ENCODE results near the gene KAZALD1.

DNA sequence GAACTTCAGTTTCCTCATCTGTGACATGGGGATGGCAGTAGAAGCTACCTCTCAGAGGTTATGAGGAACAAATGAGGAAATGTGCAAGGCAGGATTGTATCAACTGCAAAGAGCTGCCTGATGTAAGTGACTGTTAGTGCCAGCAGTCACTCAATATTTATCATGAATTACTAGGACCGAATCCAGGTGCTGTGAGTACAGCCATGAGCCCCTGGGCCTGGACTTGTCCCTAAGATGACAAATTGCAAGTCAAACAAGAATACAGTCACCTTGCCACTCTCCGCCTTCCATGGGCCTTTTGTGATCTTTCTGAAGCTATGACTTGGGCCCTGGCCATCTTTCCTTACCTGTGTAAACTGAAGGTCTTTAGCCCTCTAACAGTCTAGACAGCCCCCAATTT, 41.6 kb downstream of the KAZALD1 start:
- TF ChIP-seq, protein P1, sequence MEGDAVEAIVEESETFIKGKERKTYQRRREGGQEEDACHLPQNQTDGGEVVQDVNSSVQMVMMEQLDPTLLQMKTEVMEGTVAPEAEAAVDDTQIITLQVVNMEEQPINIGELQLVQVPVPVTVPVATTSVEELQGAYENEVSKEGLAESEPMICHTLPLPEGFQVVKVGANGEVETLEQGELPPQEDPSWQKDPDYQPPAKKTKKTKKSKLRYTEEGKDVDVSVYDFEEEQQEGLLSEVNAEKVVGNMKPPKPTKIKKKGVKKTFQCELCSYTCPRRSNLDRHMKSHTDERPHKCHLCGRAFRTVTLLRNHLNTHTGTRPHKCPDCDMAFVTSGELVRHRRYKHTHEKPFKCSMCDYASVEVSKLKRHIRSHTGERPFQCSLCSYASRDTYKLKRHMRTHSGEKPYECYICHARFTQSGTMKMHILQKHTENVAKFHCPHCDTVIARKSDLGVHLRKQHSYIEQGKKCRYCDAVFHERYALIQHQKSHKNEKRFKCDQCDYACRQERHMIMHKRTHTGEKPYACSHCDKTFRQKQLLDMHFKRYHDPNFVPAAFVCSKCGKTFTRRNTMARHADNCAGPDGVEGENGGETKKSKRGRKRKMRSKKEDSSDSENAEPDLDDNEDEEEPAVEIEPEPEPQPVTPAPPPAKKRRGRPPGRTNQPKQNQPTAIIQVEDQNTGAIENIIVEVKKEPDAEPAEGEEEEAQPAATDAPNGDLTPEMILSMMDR (IDR thresholded peaks at IDR 0.05) = no peak
- TF ChIP-seq EZH2 (IDR thresholded peaks at IDR 0.05; ENCODE audit: borderline replicate concordance, insufficient read depth, low read depth, low read length, poor library complexity, severe bottlenecking) = no peak

Measured in B cell (primary cell).